ENCODE results near the gene FIBP. TPM values are rescaled to one million over a fixed set of nuclear protein-coding genes. Genes with fewer than 3 reads are reported as not detected.
A peak's percentile ranks its signal among the peaks of the same experiment; 100 is the strongest.

The FIBP gene
- total RNA-seq, 3 donors from 2014 or later, result 51.2 to 68.5 (median 51.7) TPM

DNA sequence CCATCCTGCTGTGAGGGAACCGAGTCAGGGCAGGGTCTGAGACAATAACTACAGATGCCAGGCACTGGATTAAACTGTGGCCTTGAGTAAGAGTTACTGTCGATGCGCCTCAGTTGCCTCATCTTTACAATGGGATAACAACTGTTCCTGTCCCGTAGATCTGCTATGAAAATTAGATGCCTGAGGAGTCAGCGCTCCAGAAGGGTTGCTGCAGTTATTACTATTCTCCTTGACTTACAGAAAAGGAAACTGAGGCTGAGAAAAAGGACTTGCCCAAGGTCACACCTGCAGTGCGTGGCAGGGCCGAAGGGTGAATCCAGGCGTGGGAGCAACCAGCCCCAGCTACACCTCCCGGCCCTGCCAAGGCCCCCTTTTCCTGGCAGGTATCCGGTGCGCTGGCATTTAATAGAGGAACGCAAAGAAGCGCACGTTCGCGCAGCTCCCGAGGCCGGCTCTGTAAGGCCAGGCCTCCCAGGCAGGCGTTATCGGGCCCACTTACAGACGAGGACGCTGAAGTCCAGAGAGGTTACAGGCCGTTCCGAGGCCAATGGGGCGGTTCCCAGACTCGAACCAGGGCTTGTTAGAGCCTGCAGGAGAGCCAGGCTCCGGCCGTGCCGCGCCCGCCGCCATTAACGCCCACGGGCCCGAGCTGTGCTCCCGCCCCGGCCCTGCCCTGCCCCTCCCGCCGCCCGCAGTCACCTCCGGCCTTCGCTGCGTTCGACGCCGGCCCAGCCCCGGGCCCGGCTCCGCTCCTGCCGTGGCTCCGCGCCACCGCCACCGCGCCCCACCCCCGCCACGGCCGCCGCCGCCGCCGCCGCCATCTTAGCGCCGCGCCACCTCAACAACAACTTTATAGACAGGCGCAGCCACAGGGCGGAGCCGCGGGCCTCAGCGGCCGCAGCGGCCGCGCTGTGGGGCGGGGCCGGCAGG is 30.2 kb upstream of the FIBP start, which contains the start of gene C11orf68:
Gene C11orf68, minus strand, starts transcription at position 852 of the 930 bp plus-strand sequence. Its CDS starts 31 bp downstream, at position 821.
- H3K27ac ChIP-seq, result peak within 1 kb of the TSS; percentile 94 to 99
- DNase-seq (ENCODE audit: low spot score in 2 of 2), result peak in 1 of 2 donors; percentile 44
- TF ChIP-seq POLR2A (IDR thresholded peaks at IDR 0.05) (no peak), POLR2AphosphoS5 (IDR thresholded peaks at IDR 0.05) (peak; percentile 7 to 55 (median 12))

DNA sequence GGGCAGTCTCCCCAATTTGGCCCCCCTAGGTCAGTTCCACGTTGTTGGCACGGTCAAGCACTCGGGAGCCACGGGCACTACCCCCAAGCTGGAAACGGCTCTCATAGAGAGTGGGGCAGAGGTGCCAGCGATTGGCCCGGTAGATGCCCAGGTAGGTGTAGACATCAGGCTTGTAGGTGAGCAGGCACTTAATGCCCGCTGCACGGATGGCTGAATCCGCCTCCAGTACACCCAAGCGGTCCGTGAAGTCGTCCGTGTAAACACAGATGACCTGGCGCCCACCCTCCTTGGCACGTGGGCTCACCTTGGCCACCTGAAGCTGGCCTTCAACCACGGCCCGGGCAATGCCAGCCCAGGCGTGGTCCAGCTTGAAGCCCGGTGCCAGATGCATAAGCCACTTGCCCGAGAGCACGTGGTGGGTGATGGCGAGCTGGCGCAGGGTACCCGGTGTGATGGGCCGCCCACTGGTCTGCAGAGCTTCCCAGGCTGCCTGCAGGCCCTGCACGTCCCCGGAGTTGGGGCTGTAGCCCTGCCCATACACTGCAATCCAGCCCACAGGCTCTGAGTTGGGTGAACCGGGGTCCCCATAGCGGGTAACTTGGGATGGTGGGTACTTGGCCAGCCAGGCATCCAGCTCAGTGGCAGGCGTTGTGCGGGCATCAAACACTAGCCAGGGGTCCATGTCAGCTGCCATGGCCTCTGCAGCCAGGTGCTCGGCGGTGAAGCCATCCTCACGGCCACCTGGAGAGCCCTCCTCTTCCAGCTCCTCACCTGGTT is 29.4 kb upstream of the FIBP start:
- Histone ChIP-seq H3K36me3 (no peaks in the 10 kb centered on the region), H3K27ac (peak overlapping the region; percentile 94 to 99), H3K9me3 (no peaks in the 10 kb centered on the region), H3K4me3 (peak overlapping the region; percentile 78 to 98 (median 95)), H3K4me1 (peaks cover 9 to 29% of the 10 kb centered on the region in 2 donors), H3K27me3 (no peaks in the 10 kb centered on the region)
- intact Hi-C loops (cut with DNase I; ENCODE audit: low total_unique reads), result no loop called here
- TF ChIP-seq POLR2AphosphoS5 (IDR thresholded peaks at IDR 0.05) (no peak), POLR2A (IDR thresholded peaks at IDR 0.05) (no peak)
- TF ChIP-seq, protein P1, sequence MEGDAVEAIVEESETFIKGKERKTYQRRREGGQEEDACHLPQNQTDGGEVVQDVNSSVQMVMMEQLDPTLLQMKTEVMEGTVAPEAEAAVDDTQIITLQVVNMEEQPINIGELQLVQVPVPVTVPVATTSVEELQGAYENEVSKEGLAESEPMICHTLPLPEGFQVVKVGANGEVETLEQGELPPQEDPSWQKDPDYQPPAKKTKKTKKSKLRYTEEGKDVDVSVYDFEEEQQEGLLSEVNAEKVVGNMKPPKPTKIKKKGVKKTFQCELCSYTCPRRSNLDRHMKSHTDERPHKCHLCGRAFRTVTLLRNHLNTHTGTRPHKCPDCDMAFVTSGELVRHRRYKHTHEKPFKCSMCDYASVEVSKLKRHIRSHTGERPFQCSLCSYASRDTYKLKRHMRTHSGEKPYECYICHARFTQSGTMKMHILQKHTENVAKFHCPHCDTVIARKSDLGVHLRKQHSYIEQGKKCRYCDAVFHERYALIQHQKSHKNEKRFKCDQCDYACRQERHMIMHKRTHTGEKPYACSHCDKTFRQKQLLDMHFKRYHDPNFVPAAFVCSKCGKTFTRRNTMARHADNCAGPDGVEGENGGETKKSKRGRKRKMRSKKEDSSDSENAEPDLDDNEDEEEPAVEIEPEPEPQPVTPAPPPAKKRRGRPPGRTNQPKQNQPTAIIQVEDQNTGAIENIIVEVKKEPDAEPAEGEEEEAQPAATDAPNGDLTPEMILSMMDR (IDR thresholded peaks at IDR 0.05), result no peak
- no peak for DNase-seq (ENCODE audit: low spot score in 2 of 2)

More for the DNA sequence above, 30.2 kb upstream of the FIBP start, which contains the start of gene C11orf68:
- intact Hi-C loops (cut with DNase I; ENCODE audit: low total_unique reads), result no loop called here
- no peaks in the 10 kb centered on the region for H3K27me3 ChIP-seq
- H3K4me1 ChIP-seq, result peaks cover 9 to 29% of the 10 kb centered on the region in 2 donors
- H3K9me3 ChIP-seq, result no peaks in the 10 kb centered on the region
- H3K36me3 ChIP-seq, result no peaks in the 10 kb centered on the region
- peak within 1 kb of the TSS; percentile 78 to 98 (median 95) for H3K4me3 ChIP-seq

DNA sequence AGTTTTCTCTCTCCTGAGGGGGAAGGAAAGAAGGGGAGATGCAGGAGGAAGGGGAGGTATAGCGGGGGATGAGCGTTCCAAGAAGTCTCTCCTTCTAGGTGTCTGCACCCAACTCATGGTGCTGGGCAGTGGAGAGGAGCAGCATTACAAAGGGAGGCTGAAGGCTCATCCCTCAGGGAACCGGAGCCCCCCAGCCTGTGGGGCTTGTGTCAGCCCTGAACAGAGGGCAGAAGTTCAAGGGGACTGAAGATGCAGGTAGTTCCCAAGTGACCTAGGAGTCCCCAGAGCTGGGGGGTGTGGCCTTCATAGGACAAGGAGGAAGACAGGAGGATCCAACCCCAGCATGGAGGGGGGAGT is 28.8 kb upstream of the FIBP start:
- H3K4me3 ChIP-seq, result peak overlapping the region; percentile 78 to 98 (median 95)

DNA sequence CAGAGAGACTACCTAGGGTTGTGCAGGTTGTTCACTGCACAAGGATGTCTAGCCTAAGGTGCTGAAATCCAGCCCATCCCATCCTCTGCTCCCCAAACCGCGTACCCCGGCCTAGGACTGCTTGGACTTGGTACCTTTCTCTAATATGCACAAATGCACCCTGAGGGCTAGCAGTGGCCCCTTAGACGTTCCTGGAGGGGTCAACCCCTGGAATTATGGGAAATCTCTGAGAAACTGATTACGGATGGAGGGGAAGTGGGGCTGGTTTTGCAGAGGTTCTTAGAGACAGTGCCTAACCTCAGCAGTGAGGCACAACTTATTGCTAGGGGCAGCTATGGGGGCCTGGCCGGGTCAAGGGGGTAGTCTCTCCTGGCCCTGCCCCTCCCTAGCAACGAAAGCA is 28.1 kb upstream of the FIBP start:
- H3K4me3 ChIP-seq, result peak overlapping the region in 1 of 3 donors; percentile 48
- intact Hi-C loops (cut with DNase I; ENCODE audit: low total_unique reads), result no loop called here
- H3K9me3 ChIP-seq, result no peaks in the 10 kb centered on the region
- DNase-seq (ENCODE audit: low spot score in 2 of 2), result no peak
- peaks cover 9 to 29% of the 10 kb centered on the region in 2 donors for H3K4me1 ChIP-seq
- no peaks in the 10 kb centered on the region for H3K27me3 ChIP-seq
- peak overlapping the region; percentile 94 to 99 for H3K27ac ChIP-seq
- TF ChIP-seq, protein P1 (IDR thresholded peaks at IDR 0.05), result no peak
- no peak for TF ChIP-seq POLR2A (IDR thresholded peaks at IDR 0.05)
- no peak for TF ChIP-seq POLR2AphosphoS5 (IDR thresholded peaks at IDR 0.05)
- H3K36me3 ChIP-seq, result no peaks in the 10 kb centered on the region

More for the DNA sequence above, 28.8 kb upstream of the FIBP start:
- no peak for DNase-seq (ENCODE audit: low spot score in 2 of 2)
- intact Hi-C loops (cut with DNase I; ENCODE audit: low total_unique reads), result no loop called here
- Histone ChIP-seq H3K27ac (peak overlapping the region; percentile 94 to 99), H3K4me1 (peaks cover 9 to 29% of the 10 kb centered on the region in 2 donors), H3K36me3 (no peaks in the 10 kb centered on the region), H3K27me3 (no peaks in the 10 kb centered on the region), H3K9me3 (no peaks in the 10 kb centered on the region)
- TF ChIP-seq POLR2A (IDR thresholded peaks at IDR 0.05), result no peak
- no peak for TF ChIP-seq POLR2AphosphoS5 (IDR thresholded peaks at IDR 0.05)
- TF ChIP-seq, protein P1 (IDR thresholded peaks at IDR 0.05), result no peak

DNA sequence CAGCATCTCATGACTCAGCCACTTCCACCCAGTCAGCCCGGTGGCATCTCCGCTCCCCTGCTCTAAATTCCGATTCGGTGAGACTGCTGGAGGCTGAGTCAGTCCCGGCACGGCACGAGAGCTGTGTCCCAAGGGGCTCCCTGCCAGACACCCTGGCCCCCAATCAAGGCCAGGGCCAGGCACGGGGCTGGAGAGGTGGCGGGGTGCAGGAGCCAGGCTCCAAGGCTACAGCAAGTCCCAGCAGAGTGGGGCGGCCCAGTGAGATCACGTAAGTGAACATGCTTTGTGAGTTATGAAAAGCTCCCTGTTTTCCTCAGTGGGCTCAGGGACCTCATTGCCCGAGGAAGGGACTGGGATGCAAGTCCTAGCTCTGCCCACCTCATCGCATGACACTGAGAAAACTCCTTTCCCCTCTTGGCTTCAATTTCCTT is 27.6 kb upstream of the FIBP start:
- Histone ChIP-seq H3K9me3 (no peaks in the 10 kb centered on the region), H3K36me3 (no peaks in the 10 kb centered on the region), H3K27me3 (no peaks in the 10 kb centered on the region), H3K27ac (peak overlapping the region; percentile 94 to 99), H3K4me1 (peaks cover 9 to 27% of the 10 kb centered on the region in 2 donors), H3K4me3 (peak overlapping the region in 1 of 3 donors; percentile 48)
- intact Hi-C loops (cut with DNase I; ENCODE audit: low total_unique reads), result no loop called here
- TF ChIP-seq, protein P1 (IDR thresholded peaks at IDR 0.05), result no peak
- TF ChIP-seq POLR2AphosphoS5 (IDR thresholded peaks at IDR 0.05) (peak; percentile 42 to 92 (median 65)), POLR2A (IDR thresholded peaks at IDR 0.05) (no peak)
- peak; percentile 70 to 79 for DNase-seq (ENCODE audit: low spot score in 2 of 2)
